Astrocyte (in vitro differentiated cells and primary cell): Measurements from ENCODE around the gene EHD4. TPM values are rescaled to one million over a fixed set of nuclear protein-coding genes. Genes with fewer than 3 reads are reported as not detected.

Experiments
- DNase-seq: peaks from one replicate; pipeline ENCODE4 v3.0.0-alpha.2; 2010; ENCODE audit warnings: low read depth
- FAIRE-seq: peaks from 2 replicates; lab custom pipeline; 2011; peaks lifted over from hg19 to GRCh38; lab: Jason Lieb, UNC
- H2AFZ ChIP-seq: 2 replicates; pipeline ENCODE4 v1.6.0; 2012; ENCODE audit warnings: low read depth, low read length, inconsistent platforms
- H3K27ac ChIP-seq: 2 replicates; pipeline ENCODE4 v1.5.1; 2011; ENCODE audit warnings: low read depth, low read length, inconsistent platforms
- H3K27me3 ChIP-seq: 2 replicates; pipeline ENCODE4 v1.6.0; 2011; ENCODE audit warnings: low read length, inconsistent platforms; ENCODE audit not compliant: insufficient read depth
- H3K36me3 ChIP-seq: 2 replicates; pipeline ENCODE4 v1.5.1; 2011; ENCODE audit warnings: low read length, inconsistent platforms; ENCODE audit not compliant: insufficient read depth
- H3K4me1 ChIP-seq: 2 replicates; pipeline ENCODE4 v1.5.1; 2011; ENCODE audit warnings: low read length, inconsistent platforms; ENCODE audit not compliant: insufficient read depth
- H3K4me2 ChIP-seq: 2 replicates; pipeline ENCODE4 v1.6.0; 2012; ENCODE audit warnings: low read length, inconsistent platforms
- H3K4me3 ChIP-seq: 2 replicates; pipeline ENCODE4 v1.5.1; 2011; ENCODE audit warnings: low read depth, mild to moderate bottlenecking, low read length, inconsistent platforms; ENCODE audit not compliant: insufficient read depth
- H3K79me2 ChIP-seq: 2 replicates; pipeline ENCODE4 v1.6.0; 2012; ENCODE audit warnings: mild to moderate bottlenecking, low read length, inconsistent platforms; ENCODE audit not compliant: insufficient read depth
- H3K9ac ChIP-seq: 2 replicates; pipeline ENCODE4 v1.6.0; 2012; ENCODE audit warnings: mild to moderate bottlenecking, low read length, inconsistent platforms
- H3K9me3 ChIP-seq: 2 replicates; pipeline ENCODE4 v1.5.1; 2012; ENCODE audit warnings: low read depth, mild to moderate bottlenecking, low read length, inconsistent platforms; ENCODE audit not compliant: insufficient read depth
- H4K20me1 ChIP-seq: 2 replicates; pipeline ENCODE4 v1.6.0; 2012; ENCODE audit warnings: low read length, inconsistent platforms; ENCODE audit not compliant: insufficient read depth
- H3K27ac Mint-ChIP-seq: one replicate; pipeline ENCODE4 v1.8.0; 2021; ENCODE audit warnings: mild to moderate bottlenecking, mixed read lengths; ENCODE audit not compliant: unreplicated experiment
- H3K27me3 Mint-ChIP-seq: one replicate; pipeline ENCODE4 v1.8.0; 2021; ENCODE audit warnings: low read depth, mixed read lengths; ENCODE audit not compliant: unreplicated experiment
- H3K36me3 Mint-ChIP-seq: one replicate; pipeline ENCODE4 v1.8.0; 2021; ENCODE audit warnings: low read depth, mixed read lengths; ENCODE audit not compliant: unreplicated experiment
- H3K4me1 Mint-ChIP-seq: one replicate; pipeline ENCODE4 v1.8.0; 2021; ENCODE audit warnings: low read depth, mixed read lengths; ENCODE audit not compliant: unreplicated experiment
- H3K4me3 Mint-ChIP-seq: one replicate; pipeline ENCODE4 v1.8.0; 2021; ENCODE audit warnings: mild to moderate bottlenecking, moderate library complexity, mixed read lengths; ENCODE audit not compliant: unreplicated experiment
- H3K9me3 Mint-ChIP-seq: one replicate; pipeline ENCODE4 v1.8.0; 2021; ENCODE audit warnings: mild to moderate bottlenecking, mixed read lengths; ENCODE audit not compliant: unreplicated experiment
- EZH2 ChIP-seq: IDR thresholded peaks from 2 replicates; pipeline ENCODE4 v1.6.1; 2012; ENCODE audit warnings: mild to moderate bottlenecking, low read length, inconsistent platforms; ENCODE audit not compliant: insufficient read depth
- total RNA-seq: library from RNA; stranded (reverse); gene quantifications from 2 replicates; pipeline ENCODE4 v1.2.1, GENCODE V29; 2021
- TF ChIP-seq, protein P1 (sequence below): IDR thresholded peaks from 2 replicates; pipeline ENCODE4 v1.5.1; 2011; ENCODE audit warnings: low read depth, mild to moderate bottlenecking, inconsistent platforms, low read length, moderate library complexity; ENCODE audit not compliant: insufficient read depth

Gene EHD4
- total RNA-seq, 1 donor from 2014 or later = 46.4 TPM

- Histone ChIP-seq H3K4me2 (no peak overlapping the region), H2AFZ (no peak overlapping the region), H3K79me2 (no peaks in the 10 kb centered on the region), H3K9me3 (no peaks in the 10 kb centered on the region), H3K36me3 (peaks cover 1% of the 10 kb centered on the region), H4K20me1 (no peaks in the 10 kb centered on the region), H3K4me3 (no peak overlapping the region), H3K4me1 (peaks cover 16% of the 10 kb centered on the region), H3K27me3 (no peaks in the 10 kb centered on the region), H3K9ac (no peak overlapping the region), H3K27ac (no peak overlapping the region)
- Mint-ChIP-seq H3K27me3 (peaks cover 3% of the 10 kb centered on the region), H3K4me1 (peaks cover 15% of the 10 kb centered on the region), H3K27ac (no peak overlapping the region), H3K36me3 (peaks cover 17% of the 10 kb centered on the region), H3K9me3 (no peaks in the 10 kb centered on the region), H3K4me3 (no peak overlapping the region)
- FAIRE-seq = no peak
- TF ChIP-seq, protein P1, sequence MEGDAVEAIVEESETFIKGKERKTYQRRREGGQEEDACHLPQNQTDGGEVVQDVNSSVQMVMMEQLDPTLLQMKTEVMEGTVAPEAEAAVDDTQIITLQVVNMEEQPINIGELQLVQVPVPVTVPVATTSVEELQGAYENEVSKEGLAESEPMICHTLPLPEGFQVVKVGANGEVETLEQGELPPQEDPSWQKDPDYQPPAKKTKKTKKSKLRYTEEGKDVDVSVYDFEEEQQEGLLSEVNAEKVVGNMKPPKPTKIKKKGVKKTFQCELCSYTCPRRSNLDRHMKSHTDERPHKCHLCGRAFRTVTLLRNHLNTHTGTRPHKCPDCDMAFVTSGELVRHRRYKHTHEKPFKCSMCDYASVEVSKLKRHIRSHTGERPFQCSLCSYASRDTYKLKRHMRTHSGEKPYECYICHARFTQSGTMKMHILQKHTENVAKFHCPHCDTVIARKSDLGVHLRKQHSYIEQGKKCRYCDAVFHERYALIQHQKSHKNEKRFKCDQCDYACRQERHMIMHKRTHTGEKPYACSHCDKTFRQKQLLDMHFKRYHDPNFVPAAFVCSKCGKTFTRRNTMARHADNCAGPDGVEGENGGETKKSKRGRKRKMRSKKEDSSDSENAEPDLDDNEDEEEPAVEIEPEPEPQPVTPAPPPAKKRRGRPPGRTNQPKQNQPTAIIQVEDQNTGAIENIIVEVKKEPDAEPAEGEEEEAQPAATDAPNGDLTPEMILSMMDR = no peak
- no peak for TF ChIP-seq EZH2
- DNase-seq = no peak
These were observed 79.5 kb downstream of the EHD4 start for GRCh38 chr15:41892621-41893421.

DNA sequence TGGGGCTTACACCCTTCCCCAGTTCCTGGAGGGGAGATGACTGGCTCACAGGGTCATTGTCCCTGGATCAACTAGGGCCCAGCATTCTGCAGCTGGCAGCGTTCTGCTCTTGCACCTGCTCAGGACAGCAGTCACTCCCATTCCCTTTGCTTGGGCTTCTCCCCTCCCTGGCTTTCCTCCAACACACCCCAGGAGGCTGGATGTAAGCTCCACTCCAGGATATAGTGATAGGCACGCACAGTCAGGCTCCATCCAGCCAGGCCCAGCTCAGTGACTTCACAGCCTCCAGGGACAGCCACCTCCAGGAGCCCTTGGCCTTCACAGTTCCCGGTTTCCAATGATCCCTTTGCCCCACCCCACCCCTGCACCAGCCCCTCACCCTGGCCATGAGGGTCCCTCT lies 80.4 kb downstream of the EHD4 start:
- Histone ChIP-seq H3K27ac (no peak overlapping the region), H3K9ac (no peak overlapping the region), H4K20me1 (no peaks in the 10 kb centered on the region), H3K36me3 (no peaks in the 10 kb centered on the region), H3K4me2 (no peak overlapping the region), H3K9me3 (no peaks in the 10 kb centered on the region), H3K27me3 (no peaks in the 10 kb centered on the region), H3K79me2 (no peaks in the 10 kb centered on the region), H3K4me3 (no peak overlapping the region), H3K4me1 (peaks cover 16% of the 10 kb centered on the region), H2AFZ (no peak overlapping the region)
- Mint-ChIP-seq H3K27ac (no peak overlapping the region), H3K4me3 (no peak overlapping the region), H3K9me3 (no peaks in the 10 kb centered on the region), H3K4me1 (peaks cover 15% of the 10 kb centered on the region), H3K36me3 (peaks cover 14% of the 10 kb centered on the region), H3K27me3 (peaks cover 3% of the 10 kb centered on the region)
- DNase-seq (no peak), FAIRE-seq (no peak)
- TF ChIP-seq, protein P1 = no peak
- no peak for TF ChIP-seq EZH2

DNA sequence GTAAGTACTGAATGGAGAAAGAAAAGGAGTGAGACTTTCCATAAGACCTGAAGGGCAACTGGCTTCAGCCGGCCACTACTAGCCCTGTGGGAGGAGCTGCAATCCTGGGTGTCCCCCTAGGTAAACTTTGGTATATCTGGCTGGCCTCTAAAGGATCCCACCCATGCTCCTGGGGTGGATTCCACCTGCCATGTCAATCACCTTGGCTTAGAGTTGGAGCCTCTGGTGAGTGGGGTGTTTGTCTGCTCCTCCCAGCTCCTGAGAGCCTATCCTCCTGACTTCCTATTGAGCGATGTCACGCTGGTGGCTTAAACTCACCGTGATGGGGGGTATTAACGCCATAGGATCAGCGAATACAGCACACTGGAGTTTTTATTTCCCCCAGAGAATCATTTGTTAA lies 81.1 kb downstream of the EHD4 start:
- no peaks in the 10 kb centered on the region for H3K36me3 ChIP-seq
- H3K27ac ChIP-seq = no peak overlapping the region
- H3K79me2 ChIP-seq = no peaks in the 10 kb centered on the region
- no peak overlapping the region for H3K4me2 ChIP-seq
- H4K20me1 ChIP-seq = no peaks in the 10 kb centered on the region
- TF ChIP-seq EZH2 = no peak
- TF ChIP-seq, protein P1 = no peak
- H3K27me3 Mint-ChIP-seq = peaks cover 3% of the 10 kb centered on the region
- no peak for DNase-seq
- no peak for FAIRE-seq
- no peak overlapping the region for H3K4me3 ChIP-seq
- no peaks in the 10 kb centered on the region for H3K9me3 Mint-ChIP-seq
- peaks cover 14% of the 10 kb centered on the region for H3K36me3 Mint-ChIP-seq
- no peak overlapping the region for H3K9ac ChIP-seq
- H2AFZ ChIP-seq = no peak overlapping the region
- no peaks in the 10 kb centered on the region for H3K27me3 ChIP-seq
- H3K4me1 Mint-ChIP-seq = peaks cover 15% of the 10 kb centered on the region
- no peak overlapping the region for H3K4me3 Mint-ChIP-seq
- H3K4me1 ChIP-seq = peaks cover 16% of the 10 kb centered on the region
- H3K9me3 ChIP-seq = no peaks in the 10 kb centered on the region
- no peak overlapping the region for H3K27ac Mint-ChIP-seq
